PC-3 (cell line): ENCODE data around the gene EPB41L2.

ENCODE experiments used
- CTCF ChIP-seq: fragments of 300-600 bp; sonication (generic); conservative IDR thresholded peaks from 2 replicates; pipeline ENCODE4 v1.5.1; 2017; ENCODE audit warnings: antibody characterized with exemption, low read depth, mild to moderate bottlenecking, low read length
- EZH2 ChIP-seq: fragments of 300-600 bp; sonication (generic); IDR thresholded peaks from one replicate; pipeline ENCODE4 v1.6.1; 2017; ENCODE audit warnings: antibody characterized with exemption, mild to moderate bottlenecking, low read length; ENCODE audit not compliant: unreplicated experiment
- EZH2phosphoT487 ChIP-seq: fragments of 300-600 bp; sonication (generic); IDR thresholded peaks from 2 replicates; pipeline ENCODE4 v1.6.1; 2018; ENCODE audit warnings: mild to moderate bottlenecking, antibody characterized with exemption, low read length, borderline replicate concordance

- no peak for TF ChIP-seq CTCF
- no peak for TF ChIP-seq EZH2
- TF ChIP-seq EZH2phosphoT487 = no peak
These were observed 210.0 kb downstream of the EPB41L2 start for GRCh38 chr6:130852844-130853554.
